ENCODE data around the gene DOCK1.
A peak's percentile ranks its signal among the peaks of the same experiment; 100 is the strongest.

The DOCK1 gene

DNA sequence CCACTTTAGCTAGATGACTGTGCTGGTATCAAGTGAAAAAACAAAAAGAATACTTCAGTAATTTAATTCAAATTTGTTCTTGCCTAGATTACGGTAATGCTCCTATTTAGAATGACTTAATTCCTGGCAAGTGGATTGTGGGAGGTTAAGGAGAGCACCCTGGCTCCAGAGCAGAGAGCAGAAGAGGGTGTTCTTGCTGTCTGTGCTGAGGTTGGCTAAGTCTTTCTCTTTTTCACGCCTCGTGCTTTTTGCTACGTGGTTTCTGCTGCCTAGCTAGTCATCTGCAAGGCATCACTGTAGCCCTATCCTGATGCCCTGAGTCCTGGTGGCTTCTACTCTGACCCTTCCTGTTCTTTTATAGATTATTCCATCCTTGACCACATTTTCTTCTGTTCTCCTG lies 189.8 kb downstream of the DOCK1 start:
- DNase-seq, result no peak

GRCh38 chr10:127100983-127101615 lies 195.9 kb downstream of the DOCK1 start:
- no peak for DNase-seq

DNA sequence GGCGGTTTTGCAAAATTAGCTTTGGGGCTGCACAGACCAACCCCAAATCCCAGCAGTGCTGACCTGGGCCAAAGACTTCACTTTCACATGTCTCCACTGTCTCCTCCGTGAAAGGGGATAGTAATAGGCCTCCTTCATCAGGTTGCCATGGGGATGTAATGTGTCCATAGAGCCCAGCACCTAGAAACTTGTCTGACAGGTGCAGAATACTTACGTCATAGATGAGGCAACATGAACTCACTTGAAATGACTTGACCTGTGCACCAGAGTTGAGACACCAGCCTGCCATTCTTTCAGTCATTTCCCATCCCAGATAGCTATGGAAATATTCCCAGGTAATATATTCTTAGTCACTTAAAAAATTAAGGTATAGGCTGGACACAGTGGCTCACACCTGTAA lies 196.9 kb downstream of the DOCK1 start:
- no peak for DNase-seq

GRCh38 chr10:127115100-127115499 lies 209.9 kb downstream of the DOCK1 start:
- no peak for DNase-seq

DNA sequence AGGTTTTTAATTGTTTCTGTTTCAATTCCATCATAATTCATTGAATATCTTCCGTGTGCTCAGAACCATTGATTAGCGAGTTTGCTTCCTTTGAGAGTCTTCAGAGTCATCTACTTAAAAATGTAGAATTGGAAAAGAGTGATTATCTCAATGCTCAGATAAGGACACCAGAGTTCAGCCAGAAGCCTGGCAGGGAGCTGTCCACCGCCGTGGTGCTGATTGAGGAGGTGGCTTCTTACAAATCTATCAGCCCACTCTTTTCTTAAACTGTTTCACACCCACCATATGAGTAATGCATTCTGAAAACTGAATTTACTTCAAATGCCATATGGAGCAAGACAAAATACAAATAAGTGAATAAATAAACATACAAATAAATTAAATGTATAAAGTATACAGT lies 211.9 kb downstream of the DOCK1 start:
- peak in 2 of 6 experiments; percentile 1 to 14 for DNase-seq

DNA sequence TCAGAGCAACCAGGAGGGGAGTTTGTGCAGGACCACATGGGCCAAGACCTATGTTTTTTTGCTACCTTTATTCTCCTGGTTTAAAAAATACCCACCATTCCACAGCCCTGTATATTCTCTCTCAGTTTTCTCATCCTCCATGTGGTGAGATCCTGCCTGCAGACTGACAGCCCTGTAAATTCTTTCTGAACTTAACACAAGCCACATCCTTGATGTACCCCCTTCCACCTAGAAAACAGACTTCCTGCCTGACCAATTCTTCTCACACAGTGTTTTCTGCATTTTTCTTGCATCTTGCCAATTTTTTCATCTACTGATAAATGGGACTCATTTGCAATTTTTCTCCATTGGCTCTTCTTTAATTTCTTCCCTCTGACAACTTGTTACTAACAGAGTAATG lies 212.8 kb downstream of the DOCK1 start:
- no peak for DNase-seq

DNA sequence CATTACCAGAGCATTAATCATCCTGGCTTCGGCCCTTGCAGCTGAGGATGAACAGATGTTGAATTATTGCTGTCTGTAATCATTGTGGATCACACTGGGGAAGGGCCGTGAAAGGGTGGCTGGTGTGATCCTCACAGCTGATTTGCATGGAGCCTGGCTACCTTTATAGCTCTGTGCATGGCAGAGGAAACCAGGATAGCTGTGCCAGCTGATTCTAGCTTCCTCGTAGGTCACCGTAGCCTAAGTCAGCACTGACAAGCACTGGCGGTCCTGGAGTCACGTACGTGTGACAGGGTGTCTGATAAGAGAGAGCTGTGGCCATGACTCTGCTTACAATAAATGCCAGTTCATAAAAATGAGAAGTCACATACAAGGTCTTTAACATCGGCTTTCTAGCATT lies 214.7 kb downstream of the DOCK1 start:
- DNase-seq, result no peak

- no peak for DNase-seq
Measured at GRCh38 chr10:127122831-127123230, 217.6 kb downstream of the DOCK1 start.

DNA sequence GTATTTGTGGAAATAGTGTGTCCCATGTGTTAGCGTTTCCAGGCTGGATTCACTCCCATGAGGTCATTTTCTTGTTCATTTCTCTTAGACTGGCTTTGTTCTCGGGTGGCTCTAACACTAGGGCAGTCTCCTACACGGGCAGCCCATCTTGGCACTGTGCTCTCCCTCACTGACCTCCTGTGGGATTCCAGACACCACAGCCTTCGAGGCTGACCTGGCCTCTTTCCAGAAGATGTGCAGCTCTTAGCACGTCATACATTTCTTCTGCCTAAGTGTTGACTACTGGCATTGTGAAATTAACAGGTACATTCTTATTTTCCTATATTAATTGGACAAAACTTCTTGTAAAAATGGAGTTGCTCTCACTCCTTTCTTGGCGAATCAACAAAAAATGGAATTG lies 218.4 kb downstream of the DOCK1 start:
- DNase-seq, result no peak

DNA sequence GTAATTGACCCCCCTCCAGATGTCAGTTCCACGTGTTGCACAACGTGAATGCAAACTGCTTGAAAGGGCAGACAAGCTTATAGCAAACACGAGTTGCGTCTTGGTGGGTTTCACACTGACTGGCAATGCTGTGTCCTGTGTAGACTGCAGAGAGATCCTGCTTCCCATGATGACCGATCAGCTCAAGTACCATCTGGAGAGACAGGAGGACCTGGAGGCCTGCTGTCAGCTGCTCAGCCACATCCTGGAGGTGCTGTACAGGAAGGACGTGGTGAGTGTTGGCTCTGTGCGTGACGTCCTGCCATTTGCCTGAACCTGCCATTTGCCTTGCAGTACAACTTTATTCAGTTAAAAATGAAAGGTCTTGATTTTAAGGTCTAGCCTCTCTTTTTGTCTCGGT lies 220.1 kb downstream of the DOCK1 start:
- no peak for DNase-seq

- no peak for DNase-seq
Measured at GRCh38 chr10:127127822-127128221, 222.6 kb downstream of the DOCK1 start.

DNA sequence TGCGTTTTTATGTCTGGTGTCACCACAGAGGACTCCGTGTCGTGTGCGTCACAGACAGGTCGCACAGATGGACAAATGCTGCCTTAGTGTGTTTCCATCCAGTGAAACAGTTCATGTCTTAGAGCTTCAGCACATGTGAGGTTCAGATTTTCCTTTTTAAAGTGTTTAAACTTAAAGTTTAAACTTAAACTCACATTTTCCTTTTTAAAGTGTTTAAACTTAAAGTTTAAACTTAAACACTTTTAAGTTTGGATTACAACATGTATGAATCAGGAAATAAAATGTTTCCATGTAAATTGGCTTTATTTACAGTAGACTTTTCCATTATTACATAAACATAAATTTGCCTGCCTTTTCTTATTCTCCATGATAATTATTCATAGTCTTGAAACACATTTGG lies 223.9 kb downstream of the DOCK1 start:
- DNase-seq, result no peak

DNA sequence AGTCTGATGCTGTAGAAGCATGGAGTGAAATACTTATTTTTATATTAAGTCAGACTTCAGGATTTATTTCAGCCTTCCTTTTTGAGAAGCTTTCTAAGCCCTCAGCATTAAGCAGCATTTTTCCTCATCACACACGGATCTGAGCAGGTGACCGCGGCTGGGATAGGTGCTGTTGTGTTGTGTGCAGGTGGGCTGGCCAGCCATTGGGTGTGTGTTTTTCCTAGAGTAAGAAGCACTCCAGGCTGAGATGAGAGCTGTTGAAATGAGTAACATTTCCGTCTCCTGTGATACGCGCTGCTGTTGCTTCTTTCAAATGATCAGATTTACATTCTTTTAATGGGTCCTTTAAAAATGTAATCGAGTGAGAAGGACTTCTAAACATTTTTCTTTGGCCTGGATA lies 227.2 kb downstream of the DOCK1 start:
- no peak for DNase-seq

GRCh38 chr10:127133225-127133624 lies 228.0 kb downstream of the DOCK1 start:
- no peak for DNase-seq

DNA sequence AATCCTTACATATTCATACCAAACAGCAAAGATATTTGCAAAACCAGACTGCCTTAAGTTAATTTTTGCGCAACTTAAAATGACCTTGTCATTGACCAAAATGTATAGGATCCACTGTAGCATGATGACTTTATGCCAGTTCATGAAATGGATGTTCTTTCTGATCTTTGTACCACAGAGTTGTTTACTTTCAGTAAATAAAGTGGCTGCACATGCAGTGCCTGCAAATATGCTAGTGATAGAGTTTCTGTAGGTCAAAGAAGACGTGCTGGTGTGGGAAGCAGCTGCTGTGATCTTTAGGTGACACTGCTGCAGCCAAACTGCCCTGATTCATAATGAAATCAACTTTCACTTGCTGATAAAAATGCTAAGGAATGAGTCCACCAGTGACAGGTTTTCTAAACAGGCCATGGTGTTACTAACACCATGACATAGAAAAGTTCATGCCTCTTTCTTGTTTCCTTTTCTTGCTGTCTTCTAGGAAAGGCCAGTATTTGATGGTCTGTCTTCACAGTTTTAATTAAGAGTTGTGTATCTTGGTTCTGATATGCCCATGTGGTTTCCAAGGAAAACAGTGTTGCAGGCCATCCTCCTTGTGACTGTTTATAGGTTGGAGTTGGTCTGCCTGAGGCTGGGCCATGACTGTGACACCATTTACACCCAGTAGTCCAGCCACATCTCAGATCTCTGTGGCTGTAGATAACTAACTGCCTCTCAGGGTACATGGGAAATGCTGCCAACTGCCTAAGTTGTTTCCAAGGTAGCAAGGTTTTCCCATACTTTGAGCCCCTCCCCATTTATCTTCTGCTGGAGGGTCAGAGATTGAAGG lies 228.7 kb downstream of the DOCK1 start:
- DNase-seq, result no peak

DNA sequence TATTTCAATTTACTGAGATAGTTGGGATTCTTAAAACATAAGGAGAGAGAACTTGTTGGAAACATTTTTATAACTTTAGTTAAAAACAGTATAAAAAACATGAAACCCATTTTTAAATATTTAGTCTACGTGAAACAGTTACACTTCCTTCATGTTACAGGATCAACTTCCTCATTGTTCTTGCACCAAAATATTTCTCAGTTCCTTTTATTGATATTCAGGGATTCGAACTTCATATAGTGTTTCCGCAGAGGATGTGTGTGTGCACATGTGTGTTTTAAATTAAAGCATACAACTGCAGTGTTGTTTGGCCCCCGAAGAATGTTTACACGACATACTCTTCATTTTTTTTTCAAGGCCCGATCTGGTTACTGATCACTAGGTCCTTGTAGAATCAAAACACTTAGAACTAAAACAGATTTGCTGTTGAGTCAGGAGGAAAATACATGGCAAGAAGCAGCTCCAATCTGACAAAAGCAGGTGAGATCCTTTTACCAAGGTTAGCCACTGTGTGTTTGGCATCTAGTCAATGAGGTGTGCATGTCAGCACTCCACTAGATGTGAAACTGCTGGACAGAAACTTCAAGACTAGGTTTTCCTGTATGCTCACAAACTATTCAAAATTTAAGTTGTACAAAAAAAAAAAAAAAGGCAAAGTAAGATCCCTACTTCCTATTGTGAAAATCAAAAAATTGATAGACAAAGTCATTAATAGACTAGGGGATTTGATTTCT lies 230.8 kb downstream of the DOCK1 start:
- DNase-seq, result no peak

DNA sequence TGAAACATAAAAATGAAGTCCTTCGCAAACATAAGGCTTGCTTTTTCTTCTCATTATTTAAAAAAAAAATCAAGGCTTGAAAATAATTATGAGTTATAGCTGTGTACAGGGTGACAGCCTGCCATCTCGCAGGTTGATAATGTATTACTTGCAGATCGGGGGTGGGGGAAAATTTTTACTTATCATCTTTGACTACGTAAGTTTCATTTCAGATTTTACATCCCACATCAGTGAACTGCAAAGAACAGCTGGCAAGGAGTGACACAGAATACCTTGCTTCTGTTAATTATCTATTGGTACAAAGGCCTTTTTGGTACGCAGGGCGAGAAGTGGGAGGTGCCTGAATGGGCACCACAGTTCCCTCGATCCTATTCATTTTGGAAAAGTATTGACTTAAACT lies 232.2 kb downstream of the DOCK1 start:
- no peak for DNase-seq

GRCh38 chr10:127142136-127142535 lies 236.9 kb downstream of the DOCK1 start:
- no peak for DNase-seq

GRCh38 chr10:127142856-127143255 lies 237.6 kb downstream of the DOCK1 start:
- no peak for DNase-seq

DNA sequence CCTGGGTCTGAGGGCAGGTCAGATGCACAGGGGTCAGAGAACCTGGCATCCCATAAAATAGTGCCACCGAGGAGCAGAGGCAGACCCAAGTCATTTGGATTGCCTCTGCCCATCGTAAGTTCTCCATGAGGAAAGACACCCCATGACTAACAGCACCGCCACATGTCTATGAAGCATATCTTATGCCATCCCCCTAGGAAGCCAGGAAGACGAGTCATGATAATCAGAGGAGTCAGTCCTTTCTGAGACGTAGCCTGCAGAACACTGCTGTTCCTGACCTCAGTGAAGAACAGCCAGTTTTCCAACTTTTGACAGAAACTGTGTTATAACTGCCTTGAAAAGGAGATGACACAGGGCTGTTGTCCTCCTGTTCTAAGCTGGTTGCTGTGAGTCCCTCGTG lies 239.9 kb downstream of the DOCK1 start:
- no peak for DNase-seq

GRCh38 chr10:127146661-127147060 lies 241.4 kb downstream of the DOCK1 start:
- DNase-seq, result no peak

DNA sequence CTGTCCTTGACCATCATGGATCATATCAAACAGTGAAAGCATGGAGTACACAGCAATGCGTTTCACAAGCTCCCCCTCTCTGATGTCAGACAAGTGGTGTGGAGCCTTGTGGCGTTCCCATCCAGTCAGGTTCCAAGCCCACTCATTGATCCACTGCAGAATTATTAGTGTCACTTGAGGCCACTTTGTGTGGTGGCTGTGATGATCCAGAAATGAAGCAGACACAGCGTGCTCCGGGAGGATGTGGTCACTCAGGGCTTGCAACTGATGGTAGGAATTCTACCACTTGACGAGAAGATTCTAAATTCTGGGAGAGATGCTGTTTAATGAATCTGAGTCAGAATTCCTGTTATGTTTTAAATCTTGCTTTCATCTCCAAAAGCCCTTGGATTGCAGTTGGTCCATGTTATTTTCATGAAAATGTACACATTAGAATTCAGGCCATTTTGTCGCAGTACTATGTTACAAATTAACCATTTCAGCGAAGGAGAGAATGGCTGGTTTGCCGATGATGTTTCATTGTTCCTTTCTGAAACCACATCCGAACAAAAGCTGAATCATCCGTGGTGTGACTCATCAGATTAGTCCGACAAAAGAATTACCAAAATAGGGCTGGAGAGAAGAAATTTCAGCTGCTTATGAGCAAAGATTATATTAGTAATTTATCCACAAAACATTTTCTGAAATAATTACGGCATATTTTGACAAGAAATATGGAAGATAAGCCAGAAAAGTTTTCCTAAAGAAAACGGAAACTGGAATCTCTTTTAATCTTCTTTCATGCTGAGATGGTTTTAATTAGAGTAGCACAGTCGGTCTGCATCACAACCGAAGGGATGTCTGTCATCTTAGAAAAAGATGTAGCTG lies 243.1 kb downstream of the DOCK1 start:
- DNase-seq, result no peak

DNA sequence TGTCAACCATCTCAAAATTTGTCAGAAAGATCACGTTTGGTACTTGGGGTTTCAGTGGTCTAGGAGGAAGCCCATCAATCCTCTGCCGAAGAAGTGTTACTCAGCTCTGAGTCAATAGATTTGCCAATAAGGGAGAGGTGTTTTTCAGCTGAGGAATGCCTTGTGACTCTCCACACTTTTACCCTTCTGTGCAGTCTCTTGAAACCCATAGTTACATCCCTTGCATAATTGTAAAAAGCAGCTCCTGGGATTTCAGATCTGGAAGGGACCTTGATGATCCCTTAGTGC lies 243.6 kb downstream of the DOCK1 start:
- no peak for DNase-seq
